HepG2 (cell line): Measurements from ENCODE around the gene USP10. TPM values are rescaled to one million over a fixed set of nuclear protein-coding genes. Genes with fewer than 3 reads are reported as not detected.

Experiments used
- AKAP8 ChIP-seq: sonication (generic); formaldehyde crosslinking; IDR thresholded peaks from 2 replicates; pipeline ENCODE4 v1.5.1; 2020; ENCODE audit warnings: mild to moderate bottlenecking, missing genetic modification reagents
- BATF2 ChIP-seq: sonication (generic); formaldehyde crosslinking; IDR thresholded peaks from 2 replicates; pipeline ENCODE4 v1.8.0; 2022; ENCODE audit warnings: mild to moderate bottlenecking, missing genetic modification reagents, moderate library complexity
- RFX3 ChIP-seq: IDR thresholded peaks from 2 replicates; pipeline ENCODE4 v1.6.1; 2016; ENCODE audit warnings: missing biosample characterization, missing genetic modification reagents
- TBX2 ChIP-seq: sonication (generic); formaldehyde crosslinking; IDR thresholded peaks from 2 replicates; pipeline ENCODE4 v1.5.0; 2020; ENCODE audit warnings: missing genetic modification reagents, mild to moderate bottlenecking, borderline replicate concordance
- ZNF12 ChIP-seq: sonication (generic); formaldehyde crosslinking; IDR thresholded peaks from 2 replicates; pipeline ENCODE4 v1.5.0; 2020; ENCODE audit warnings: missing genetic modification reagents
- polyA plus RNA-seq, 8 experiments: library from polyadenylated mRNA; depleted of rRNA in 3 of 8; stranded (reverse) in 7 of 8; unstranded in 1 of 8; fragments of >200 nt; fragmentation: Illumina TruSeq in 4 of 8; extraction: Trizol in 4 of 8; gene quantifications; 2 replicates each; pipeline versions ENCODE4 v1.2.1 to v1.2.3, GENCODE V29; 2011 to 2016; ENCODE audit warnings: low read depth in 4 of 8, missing spikeins in 1 of 8, mixed read lengths in 1 of 8; ENCODE audit not compliant: insufficient read depth in 1 of 8
- total RNA-seq, 5 experiments: library from RNA; depleted of rRNA; stranded (reverse); fragments of >200 nt; fragmentation: Illumina TruSeq; extraction: Trizol; gene quantifications; 2 replicates each; pipeline ENCODE4 v1.2.3, GENCODE V29; 2016; ENCODE audit warnings: low read depth in 1 of 5
- TF ChIP-seq, protein P1 (sequence below): sonication (generic); formaldehyde crosslinking; IDR thresholded peaks from 2 replicates; pipeline ENCODE4 v1.4.0; 2020; ENCODE audit warnings: mild to moderate bottlenecking, missing genetic modification reagents, borderline replicate concordance
- TF ChIP-seq, protein P2 (sequence below), 2 experiments: fragments of 450-650 bp in 1 of 2; sonication (generic) in 1 of 2; formaldehyde crosslinking in 1 of 2; IDR thresholded peaks; 2 replicates each; pipeline versions ENCODE4 v1.6.1 to v1.8.0; 2016 to 2022; ENCODE audit warnings: antibody characterized with exemption in 1 of 2, mild to moderate bottlenecking in 1 of 2, missing genetic modification reagents in 1 of 2
- TF ChIP-seq, protein P3 (sequence below): sonication (generic); formaldehyde crosslinking; IDR thresholded peaks from 2 replicates; pipeline ENCODE4 v1.4.0; 2020; ENCODE audit warnings: missing genetic modification reagents, mild to moderate bottlenecking, borderline replicate concordance

Gene USP10
- total and polyA plus RNA-seq, 2 of the 13 experiments (the other 11 are each of a cell fraction or from before 2014, with no cell fraction given): 79.1 to 122 TPM

DNA sequence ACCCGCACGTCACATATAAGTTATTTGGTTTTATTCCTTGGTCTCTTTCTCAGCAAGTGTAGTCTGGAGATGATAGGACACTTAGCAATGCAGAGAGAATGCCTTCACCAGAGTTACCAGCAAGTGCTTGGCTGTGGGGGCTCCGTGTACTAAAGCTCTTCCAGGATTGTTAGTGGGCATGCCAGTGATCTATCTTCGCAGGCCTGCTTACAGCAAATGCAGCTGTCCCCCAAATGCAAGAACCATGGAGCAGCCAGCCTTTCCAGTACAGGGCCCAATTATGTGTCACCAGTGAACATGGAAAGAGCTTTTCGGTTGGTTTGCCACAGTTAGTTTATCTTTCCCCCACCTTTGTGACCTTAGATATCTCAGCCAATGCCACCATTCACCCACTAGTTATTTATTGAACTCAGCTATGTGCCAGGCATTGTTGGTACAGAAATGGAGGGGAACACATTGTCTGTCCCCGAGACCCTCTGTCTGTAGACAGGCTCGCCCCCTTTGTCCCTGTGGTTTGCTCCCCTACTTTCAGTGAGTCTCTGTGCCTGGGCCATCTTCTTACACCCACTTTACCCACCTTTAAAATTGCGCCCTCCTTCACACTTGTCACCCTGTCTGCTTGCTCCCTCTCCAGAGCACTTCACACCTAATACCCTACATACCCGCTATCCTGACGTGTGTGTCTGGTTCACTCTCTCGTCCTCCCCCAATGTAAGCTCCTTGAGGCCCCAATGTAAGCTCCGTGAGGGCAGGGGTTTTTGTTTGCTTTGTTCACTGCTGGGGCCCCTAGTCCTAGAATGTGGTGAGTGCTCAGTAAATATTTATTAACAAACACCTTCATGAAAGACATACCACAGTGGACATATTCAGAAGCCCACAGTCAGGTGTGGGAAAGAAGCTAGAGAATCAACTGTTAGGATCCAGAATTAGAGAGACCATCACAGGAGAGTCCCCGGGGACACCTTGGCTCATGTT, 13.3 kb downstream of the USP10 start (continued):
- TF ChIP-seq, protein P1, sequence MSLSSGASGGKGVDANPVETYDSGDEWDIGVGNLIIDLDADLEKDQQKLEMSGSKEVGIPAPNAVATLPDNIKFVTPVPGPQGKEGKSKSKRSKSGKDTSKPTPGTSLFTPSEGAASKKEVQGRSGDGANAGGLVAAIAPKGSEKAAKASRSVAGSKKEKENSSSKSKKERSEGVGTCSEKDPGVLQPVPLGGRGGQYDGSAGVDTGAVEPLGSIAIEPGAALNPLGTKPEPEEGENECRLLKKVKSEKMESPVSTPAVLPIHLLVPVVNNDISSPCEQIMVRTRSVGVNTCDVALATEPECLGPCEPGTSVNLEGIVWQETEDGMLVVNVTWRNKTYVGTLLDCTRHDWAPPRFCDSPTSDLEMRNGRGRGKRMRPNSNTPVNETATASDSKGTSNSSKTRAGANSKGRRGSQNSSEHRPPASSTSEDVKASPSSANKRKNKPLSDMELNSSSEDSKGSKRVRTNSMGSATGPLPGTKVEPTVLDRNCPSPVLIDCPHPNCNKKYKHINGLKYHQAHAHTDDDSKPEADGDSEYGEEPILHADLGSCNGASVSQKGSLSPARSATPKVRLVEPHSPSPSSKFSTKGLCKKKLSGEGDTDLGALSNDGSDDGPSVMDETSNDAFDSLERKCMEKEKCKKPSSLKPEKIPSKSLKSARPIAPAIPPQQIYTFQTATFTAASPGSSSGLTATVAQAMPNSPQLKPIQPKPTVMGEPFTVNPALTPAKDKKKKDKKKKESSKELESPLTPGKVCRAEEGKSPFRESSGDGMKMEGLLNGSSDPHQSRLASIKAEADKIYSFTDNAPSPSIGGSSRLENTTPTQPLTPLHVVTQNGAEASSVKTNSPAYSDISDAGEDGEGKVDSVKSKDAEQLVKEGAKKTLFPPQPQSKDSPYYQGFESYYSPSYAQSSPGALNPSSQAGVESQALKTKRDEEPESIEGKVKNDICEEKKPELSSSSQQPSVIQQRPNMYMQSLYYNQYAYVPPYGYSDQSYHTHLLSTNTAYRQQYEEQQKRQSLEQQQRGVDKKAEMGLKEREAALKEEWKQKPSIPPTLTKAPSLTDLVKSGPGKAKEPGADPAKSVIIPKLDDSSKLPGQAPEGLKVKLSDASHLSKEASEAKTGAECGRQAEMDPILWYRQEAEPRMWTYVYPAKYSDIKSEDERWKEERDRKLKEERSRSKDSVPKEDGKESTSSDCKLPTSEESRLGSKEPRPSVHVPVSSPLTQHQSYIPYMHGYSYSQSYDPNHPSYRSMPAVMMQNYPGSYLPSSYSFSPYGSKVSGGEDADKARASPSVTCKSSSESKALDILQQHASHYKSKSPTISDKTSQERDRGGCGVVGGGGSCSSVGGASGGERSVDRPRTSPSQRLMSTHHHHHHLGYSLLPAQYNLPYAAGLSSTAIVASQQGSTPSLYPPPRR (CRISPR knock-in tag): peak; percentile 54; the same call in 1 of the 2 replicates
- TF ChIP-seq, protein P2, sequence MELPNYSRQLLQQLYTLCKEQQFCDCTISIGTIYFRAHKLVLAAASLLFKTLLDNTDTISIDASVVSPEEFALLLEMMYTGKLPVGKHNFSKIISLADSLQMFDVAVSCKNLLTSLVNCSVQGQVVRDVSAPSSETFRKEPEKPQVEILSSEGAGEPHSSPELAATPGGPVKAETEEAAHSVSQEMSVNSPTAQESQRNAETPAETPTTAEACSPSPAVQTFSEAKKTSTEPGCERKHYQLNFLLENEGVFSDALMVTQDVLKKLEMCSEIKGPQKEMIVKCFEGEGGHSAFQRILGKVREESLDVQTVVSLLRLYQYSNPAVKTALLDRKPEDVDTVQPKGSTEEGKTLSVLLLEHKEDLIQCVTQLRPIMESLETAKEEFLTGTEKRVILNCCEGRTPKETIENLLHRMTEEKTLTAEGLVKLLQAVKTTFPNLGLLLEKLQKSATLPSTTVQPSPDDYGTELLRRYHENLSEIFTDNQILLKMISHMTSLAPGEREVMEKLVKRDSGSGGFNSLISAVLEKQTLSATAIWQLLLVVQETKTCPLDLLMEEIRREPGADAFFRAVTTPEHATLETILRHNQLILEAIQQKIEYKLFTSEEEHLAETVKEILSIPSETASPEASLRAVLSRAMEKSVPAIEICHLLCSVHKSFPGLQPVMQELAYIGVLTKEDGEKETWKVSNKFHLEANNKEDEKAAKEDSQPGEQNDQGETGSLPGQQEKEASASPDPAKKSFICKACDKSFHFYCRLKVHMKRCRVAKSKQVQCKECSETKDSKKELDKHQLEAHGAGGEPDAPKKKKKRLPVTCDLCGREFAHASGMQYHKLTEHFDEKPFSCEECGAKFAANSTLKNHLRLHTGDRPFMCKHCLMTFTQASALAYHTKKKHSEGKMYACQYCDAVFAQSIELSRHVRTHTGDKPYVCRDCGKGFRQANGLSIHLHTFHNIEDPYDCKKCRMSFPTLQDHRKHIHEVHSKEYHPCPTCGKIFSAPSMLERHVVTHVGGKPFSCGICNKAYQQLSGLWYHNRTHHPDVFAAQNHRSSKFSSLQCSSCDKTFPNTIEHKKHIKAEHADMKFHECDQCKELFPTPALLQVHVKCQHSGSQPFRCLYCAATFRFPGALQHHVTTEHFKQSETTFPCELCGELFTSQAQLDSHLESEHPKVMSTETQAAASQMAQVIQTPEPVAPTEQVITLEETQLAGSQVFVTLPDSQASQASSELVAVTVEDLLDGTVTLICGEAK (IDR thresholded peaks at IDR 0.05): no peak
- TF ChIP-seq, protein P2 (CRISPR knock-in tag; IDR thresholded peaks at IDR 0.05): no peak
- TF ChIP-seq BATF2 (CRISPR knock-in tag) (no peak), ZNF12 (no peak), AKAP8 (CRISPR knock-in tag) (no peak), TBX2 (CRISPR knock-in tag) (peak; percentile 86), RFX3 (no peak)
- TF ChIP-seq, protein P3, sequence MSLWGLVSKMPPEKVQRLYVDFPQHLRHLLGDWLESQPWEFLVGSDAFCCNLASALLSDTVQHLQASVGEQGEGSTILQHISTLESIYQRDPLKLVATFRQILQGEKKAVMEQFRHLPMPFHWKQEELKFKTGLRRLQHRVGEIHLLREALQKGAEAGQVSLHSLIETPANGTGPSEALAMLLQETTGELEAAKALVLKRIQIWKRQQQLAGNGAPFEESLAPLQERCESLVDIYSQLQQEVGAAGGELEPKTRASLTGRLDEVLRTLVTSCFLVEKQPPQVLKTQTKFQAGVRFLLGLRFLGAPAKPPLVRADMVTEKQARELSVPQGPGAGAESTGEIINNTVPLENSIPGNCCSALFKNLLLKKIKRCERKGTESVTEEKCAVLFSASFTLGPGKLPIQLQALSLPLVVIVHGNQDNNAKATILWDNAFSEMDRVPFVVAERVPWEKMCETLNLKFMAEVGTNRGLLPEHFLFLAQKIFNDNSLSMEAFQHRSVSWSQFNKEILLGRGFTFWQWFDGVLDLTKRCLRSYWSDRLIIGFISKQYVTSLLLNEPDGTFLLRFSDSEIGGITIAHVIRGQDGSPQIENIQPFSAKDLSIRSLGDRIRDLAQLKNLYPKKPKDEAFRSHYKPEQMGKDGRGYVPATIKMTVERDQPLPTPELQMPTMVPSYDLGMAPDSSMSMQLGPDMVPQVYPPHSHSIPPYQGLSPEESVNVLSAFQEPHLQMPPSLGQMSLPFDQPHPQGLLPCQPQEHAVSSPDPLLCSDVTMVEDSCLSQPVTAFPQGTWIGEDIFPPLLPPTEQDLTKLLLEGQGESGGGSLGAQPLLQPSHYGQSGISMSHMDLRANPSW: no peak
